Panc1 (cell line): ENCODE measurements around the gene OXTR. TPM values are rescaled to one million over a fixed set of nuclear protein-coding genes. Genes with fewer than 3 reads are reported as not detected.

Experiments used
- ATAC-seq: fragments of 200-7000 bp; cut with Tn5 transposase; 2 replicates; pipeline ENCODE4 v1.9.1; 2020; ENCODE audit warnings: mild to moderate bottlenecking, moderate library complexity
- Bru-seq: library from RNA; stranded (reverse); fragments of 400-500 nt; gene quantifications from one replicate; lab custom pipeline; 2021; lab: Mats Ljungman, UMichigan
- BruChase-seq, 2 experiments: library from RNA; stranded (reverse); fragments of 400-500 nt; gene quantifications; one replicate each; lab custom pipeline; 2021; lab: Mats Ljungman, UMichigan
- BruUV-seq: library from RNA; stranded (reverse); fragments of 400-500 nt; replicated peaks from 2 replicates; lab custom pipeline; 2021; lab: Mats Ljungman, UMichigan
- CTCF ChIA-PET: fragments of 300-600 bp; sonication (Branson Sonifier 250); formaldehyde crosslinking; loops from one replicate; lab custom pipeline; 2022; ENCODE audit warnings: antibody characterized with exemption; lab: Charles Lee
- POLR2A ChIA-PET: fragments of 300-600 bp; sonication (Branson Sonifier 250); formaldehyde crosslinking; loops from one replicate; lab custom pipeline; 2022; ENCODE audit warnings: antibody characterized with exemption; lab: Charles Lee
- DNase-seq: peaks from one replicate; pipeline ENCODE4 v3.0.0-alpha.2; 2010; ENCODE audit warnings: low read depth, low spot score
- H3K27ac ChIP-seq: 2 replicates; pipeline ENCODE4 v1.5.1; 2011; ENCODE audit warnings: mild to moderate bottlenecking, low read length, inconsistent platforms
- H3K27me3 ChIP-seq: fragments of 200-500 bp; sonication (Bioruptor generic); 2 replicates; pipeline ENCODE4 v1.6.0; 2014; ENCODE audit warnings: low read length, inconsistent platforms; ENCODE audit not compliant: control insufficient read depth, insufficient read depth
- H3K36me3 ChIP-seq: fragments of 200-500 bp; sonication (Bioruptor generic); 2 replicates; pipeline ENCODE4 v1.5.1; 2014; ENCODE audit warnings: inconsistent platforms, mild to moderate bottlenecking, low read length, moderate library complexity; ENCODE audit not compliant: control insufficient read depth, insufficient read depth
- H3K4me1 ChIP-seq: 2 replicates; pipeline ENCODE4 v1.5.1; 2011; ENCODE audit warnings: inconsistent platforms, mild to moderate bottlenecking, low read length, moderate library complexity; ENCODE audit not compliant: control insufficient read depth, insufficient read depth
- H3K4me3 ChIP-seq, 2 experiments: 2 replicates each; pipeline ENCODE4 v1.5.1; 2011 to 2012; ENCODE audit warnings: low read depth in 2 of 2, low read length in 2 of 2, mild to moderate bottlenecking in 2 of 2, inconsistent platforms in 1 of 2, moderate library complexity in 1 of 2
- H3K9me3 ChIP-seq: fragments of 200-500 bp; sonication (Bioruptor generic); 2 replicates; pipeline ENCODE4 v1.5.1; 2014; ENCODE audit warnings: low read depth, mild to moderate bottlenecking, inconsistent platforms, low read length, moderate library complexity; ENCODE audit not compliant: control insufficient read depth, insufficient read depth
- POLR2AphosphoS5 ChIP-seq: IDR thresholded peaks from 2 replicates; pipeline ENCODE4 v1.6.1; 2012; ENCODE audit warnings: mild to moderate bottlenecking, low read depth, low read length, moderate library complexity
- SIN3A ChIP-seq: IDR thresholded peaks from 2 replicates; pipeline ENCODE4 v1.6.1; 2012; ENCODE audit warnings: low read depth, mild to moderate bottlenecking, low read length, moderate library complexity, borderline replicate concordance; ENCODE audit not compliant: insufficient read depth
- TCF7L2 ChIP-seq: IDR thresholded peaks from 2 replicates; pipeline ENCODE4 v1.6.1; 2011; ENCODE audit warnings: mild to moderate bottlenecking, low read depth, low read length, inconsistent platforms
- in situ Hi-C: cut with HindIII; loops from 2 replicates; pipeline ENCODE4 v1.10.0; 2016; ENCODE audit warnings: low sequenced_read_pairs, low pct_unique_long_range_greater_than_20kb
- intact Hi-C: fragments of 100-400 bp; cut with micrococcal nuclease; formaldehyde crosslinking; loops from one replicate; pipeline ENCODE4 v1.10.0; 2022; ENCODE audit not compliant: unreplicated experiment
- long read RNA-seq: library from polyadenylated mRNA; unstranded; transcript quantifications from one replicate; pipeline ENCODE4 v2.0.0, GENCODE V29; 2021; ENCODE audit not compliant: unreplicated experiment
- polyA plus RNA-seq: library from polyadenylated mRNA; unstranded; fragments of >200 nt; gene quantifications from one replicate; pipeline ENCODE4 v1.2.1, GENCODE V29; 2012; ENCODE audit warnings: missing spikeins; ENCODE audit not compliant: insufficient read length
- total RNA-seq: library from RNA; stranded (reverse); gene quantifications from one replicate; pipeline ENCODE4 v1.2.1, GENCODE V29; 2021; ENCODE audit not compliant: unreplicated experiment
- TF ChIP-seq, protein P1 (sequence below): fragments of 450-650 bp; IDR thresholded peaks from 2 replicates; pipeline ENCODE4 v1.5.1; 2017; ENCODE audit warnings: mild to moderate bottlenecking
- TF ChIP-seq, protein P2 (sequence below), 2 experiments: IDR thresholded peaks; 2 replicates each; pipeline ENCODE4 v1.6.1; 2011 to 2012; ENCODE audit warnings: low read depth in 2 of 2, control low read depth in 1 of 2, low read length in 1 of 2, mild to moderate bottlenecking in 1 of 2, moderate library complexity in 1 of 2; ENCODE audit not compliant: insufficient read depth in 1 of 2

OXTR gene
- 2.7 TPM for total RNA-seq
- 1.7 TPM for polyA plus RNA-seq
- percentile 42 among the genes with signal in this experiment for Bru-seq, nascent RNA
- BruChase-seq, experiment 1, labeled RNA remaining after a 2-hour chase: percentile 55 among the genes with signal in this experiment
- BruChase-seq, experiment 2, labeled RNA remaining after a 6-hour chase: percentile 55 among the genes with signal in this experiment
- long read RNA-seq, full-length matches to known transcripts: 11 of 12 reads
- long read RNA-seq, partial matches to known transcripts: 0 of 12 reads
- long read RNA-seq, other reads (novel, unspliced or antisense): 1 of 12 reads

DNA sequence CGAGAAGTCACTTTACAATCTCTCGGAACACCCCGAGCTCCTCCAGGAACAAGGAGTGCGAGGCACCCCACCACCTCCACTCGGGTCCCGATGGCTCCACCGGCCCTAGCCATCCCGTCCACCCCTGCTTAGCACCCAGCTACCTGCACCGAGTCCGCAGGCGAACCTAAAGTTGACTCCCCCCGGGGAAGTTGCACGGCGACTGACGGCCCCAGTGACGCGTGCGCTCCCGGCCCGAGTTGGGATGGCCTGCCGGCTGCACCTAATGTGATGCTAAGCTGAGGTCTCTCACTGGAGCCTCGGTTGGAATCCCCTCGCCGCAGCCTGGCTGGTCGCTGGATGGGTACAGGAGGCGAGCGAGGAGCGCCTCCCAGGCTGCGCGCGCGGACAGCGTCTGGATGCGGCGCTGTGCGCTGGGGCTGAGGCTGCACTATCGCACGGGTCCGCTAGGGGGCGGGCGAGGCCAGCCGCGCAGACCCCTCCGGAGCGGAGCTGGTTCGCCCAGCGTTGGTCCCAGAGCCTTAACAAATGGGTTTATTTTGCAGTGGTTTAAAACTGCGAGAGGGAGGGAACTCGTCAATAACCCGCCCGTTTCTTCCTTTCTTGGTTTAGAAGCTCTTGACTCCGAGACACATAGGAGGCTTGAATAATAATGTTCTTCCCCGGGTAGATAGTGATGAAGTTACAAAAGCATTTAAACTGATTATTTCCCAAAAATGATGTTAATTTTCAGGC lies at the start of gene OXTR:
Gene OXTR (minus strand): TSS at position 526 of the 735 bp plus-strand sequence. CDS start 1,426 bp downstream, outside the sequence.
- DNase-seq (peak; percentile 38), ATAC-seq (peak; percentile 99)
- Histone ChIP-seq H3K36me3 (no peaks in the 10 kb centered on the region), H3K27ac (peak within 1 kb of the TSS; percentile 34; the same call in 1 of the 2 replicates), H3K4me3 (peak within 1 kb of the TSS; percentile 55 to 70), H3K4me1 (no peaks in the 10 kb centered on the region; the same call in 1 of the 2 replicates), H3K9me3 (no peaks in the 10 kb centered on the region), H3K27me3 (no peaks in the 10 kb centered on the region)
- POLR2A ChIA-PET: no interaction called here
- TF ChIP-seq, protein P1, sequence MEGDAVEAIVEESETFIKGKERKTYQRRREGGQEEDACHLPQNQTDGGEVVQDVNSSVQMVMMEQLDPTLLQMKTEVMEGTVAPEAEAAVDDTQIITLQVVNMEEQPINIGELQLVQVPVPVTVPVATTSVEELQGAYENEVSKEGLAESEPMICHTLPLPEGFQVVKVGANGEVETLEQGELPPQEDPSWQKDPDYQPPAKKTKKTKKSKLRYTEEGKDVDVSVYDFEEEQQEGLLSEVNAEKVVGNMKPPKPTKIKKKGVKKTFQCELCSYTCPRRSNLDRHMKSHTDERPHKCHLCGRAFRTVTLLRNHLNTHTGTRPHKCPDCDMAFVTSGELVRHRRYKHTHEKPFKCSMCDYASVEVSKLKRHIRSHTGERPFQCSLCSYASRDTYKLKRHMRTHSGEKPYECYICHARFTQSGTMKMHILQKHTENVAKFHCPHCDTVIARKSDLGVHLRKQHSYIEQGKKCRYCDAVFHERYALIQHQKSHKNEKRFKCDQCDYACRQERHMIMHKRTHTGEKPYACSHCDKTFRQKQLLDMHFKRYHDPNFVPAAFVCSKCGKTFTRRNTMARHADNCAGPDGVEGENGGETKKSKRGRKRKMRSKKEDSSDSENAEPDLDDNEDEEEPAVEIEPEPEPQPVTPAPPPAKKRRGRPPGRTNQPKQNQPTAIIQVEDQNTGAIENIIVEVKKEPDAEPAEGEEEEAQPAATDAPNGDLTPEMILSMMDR: peak; percentile 98
- no peak for TF ChIP-seq SIN3A
- no peak for TF ChIP-seq POLR2AphosphoS5
- TF ChIP-seq, protein P2, sequence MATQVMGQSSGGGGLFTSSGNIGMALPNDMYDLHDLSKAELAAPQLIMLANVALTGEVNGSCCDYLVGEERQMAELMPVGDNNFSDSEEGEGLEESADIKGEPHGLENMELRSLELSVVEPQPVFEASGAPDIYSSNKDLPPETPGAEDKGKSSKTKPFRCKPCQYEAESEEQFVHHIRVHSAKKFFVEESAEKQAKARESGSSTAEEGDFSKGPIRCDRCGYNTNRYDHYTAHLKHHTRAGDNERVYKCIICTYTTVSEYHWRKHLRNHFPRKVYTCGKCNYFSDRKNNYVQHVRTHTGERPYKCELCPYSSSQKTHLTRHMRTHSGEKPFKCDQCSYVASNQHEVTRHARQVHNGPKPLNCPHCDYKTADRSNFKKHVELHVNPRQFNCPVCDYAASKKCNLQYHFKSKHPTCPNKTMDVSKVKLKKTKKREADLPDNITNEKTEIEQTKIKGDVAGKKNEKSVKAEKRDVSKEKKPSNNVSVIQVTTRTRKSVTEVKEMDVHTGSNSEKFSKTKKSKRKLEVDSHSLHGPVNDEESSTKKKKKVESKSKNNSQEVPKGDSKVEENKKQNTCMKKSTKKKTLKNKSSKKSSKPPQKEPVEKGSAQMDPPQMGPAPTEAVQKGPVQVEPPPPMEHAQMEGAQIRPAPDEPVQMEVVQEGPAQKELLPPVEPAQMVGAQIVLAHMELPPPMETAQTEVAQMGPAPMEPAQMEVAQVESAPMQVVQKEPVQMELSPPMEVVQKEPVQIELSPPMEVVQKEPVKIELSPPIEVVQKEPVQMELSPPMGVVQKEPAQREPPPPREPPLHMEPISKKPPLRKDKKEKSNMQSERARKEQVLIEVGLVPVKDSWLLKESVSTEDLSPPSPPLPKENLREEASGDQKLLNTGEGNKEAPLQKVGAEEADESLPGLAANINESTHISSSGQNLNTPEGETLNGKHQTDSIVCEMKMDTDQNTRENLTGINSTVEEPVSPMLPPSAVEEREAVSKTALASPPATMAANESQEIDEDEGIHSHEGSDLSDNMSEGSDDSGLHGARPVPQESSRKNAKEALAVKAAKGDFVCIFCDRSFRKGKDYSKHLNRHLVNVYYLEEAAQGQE (IDR thresholded peaks at IDR 0.05; ENCODE audit: insufficient read depth in 1 of 2, low read depth in 2 of 2, low read length in 1 of 2): no peak
- TF ChIP-seq TCF7L2: no peak
- intact Hi-C loops: loop anchor here (2.0 kb wide), 1 partner anchor 194 kb away; the partner anchor contains the start of gene RAD18
- no TSS peak for BruUV-seq
- CTCF ChIA-PET: interaction anchor here (0.6 kb wide), 1 partner anchor 179 kb away, joined by 3 read pairs; no protein-coding TSS in a partner anchor
- in situ Hi-C loops: no loop called here

DNA sequence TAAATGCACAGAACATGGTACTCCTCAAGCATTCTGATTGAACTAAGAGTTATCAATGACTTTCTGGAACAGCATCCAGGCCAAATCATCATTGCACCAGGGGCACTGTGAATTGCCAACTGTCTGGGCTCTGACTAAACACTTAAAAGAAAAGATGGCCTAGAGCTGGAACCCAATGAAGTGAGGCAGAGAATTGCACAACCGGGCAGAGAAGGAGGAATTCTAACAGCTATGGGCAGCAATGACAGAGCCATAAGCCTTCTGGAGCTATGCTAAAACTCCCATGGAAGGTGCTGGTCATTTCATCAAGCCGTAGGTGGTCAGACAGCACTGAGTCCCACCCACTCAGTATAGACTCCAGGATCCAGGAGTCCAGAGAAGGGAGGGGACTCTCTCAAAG lies 48.1 kb upstream of the OXTR start:
- CTCF ChIA-PET: no interaction called here
- BruUV-seq: no TSS peak
- Histone ChIP-seq H3K4me1 (no peaks in the 10 kb centered on the region), H3K4me3 (no peak overlapping the region), H3K9me3 (peaks cover 3% of the 10 kb centered on the region; the same call in 1 of the 2 replicates), H3K27ac (no peak overlapping the region), H3K27me3 (no peaks in the 10 kb centered on the region), H3K36me3 (no peaks in the 10 kb centered on the region)
- DNase-seq (no peak), ATAC-seq (no peak)
- intact Hi-C loops (no loop called here), in situ Hi-C loops (no loop called here)
- TF ChIP-seq TCF7L2: no peak
- TF ChIP-seq, protein P2 (IDR thresholded peaks at IDR 0.05; ENCODE audit: insufficient read depth in 1 of 2, low read depth in 2 of 2, low read length in 1 of 2): no peak
- TF ChIP-seq SIN3A: no peak
- TF ChIP-seq, protein P1: no peak
- TF ChIP-seq POLR2AphosphoS5: no peak
- POLR2A ChIA-PET: no interaction called here
